Suppressor macrophage treated with lipopolysaccharide for 1 hour (primary cell): Measurements from ENCODE around the gene AGPAT3.

Source experiments
- DNase-seq, 3 donors: peaks; one replicate each; pipeline ENCODE4 v3.0.0-alpha.2; 2020 to 2022

The AGPAT3 gene

GRCh38 chr21:44005071-44005470, 140.0 kb downstream of the AGPAT3 start:
- no peak for DNase-seq

- DNase-seq, result no peak
These were observed 140.6 kb downstream of the AGPAT3 start for GRCh38 chr21:44005593-44005992.

DNA sequence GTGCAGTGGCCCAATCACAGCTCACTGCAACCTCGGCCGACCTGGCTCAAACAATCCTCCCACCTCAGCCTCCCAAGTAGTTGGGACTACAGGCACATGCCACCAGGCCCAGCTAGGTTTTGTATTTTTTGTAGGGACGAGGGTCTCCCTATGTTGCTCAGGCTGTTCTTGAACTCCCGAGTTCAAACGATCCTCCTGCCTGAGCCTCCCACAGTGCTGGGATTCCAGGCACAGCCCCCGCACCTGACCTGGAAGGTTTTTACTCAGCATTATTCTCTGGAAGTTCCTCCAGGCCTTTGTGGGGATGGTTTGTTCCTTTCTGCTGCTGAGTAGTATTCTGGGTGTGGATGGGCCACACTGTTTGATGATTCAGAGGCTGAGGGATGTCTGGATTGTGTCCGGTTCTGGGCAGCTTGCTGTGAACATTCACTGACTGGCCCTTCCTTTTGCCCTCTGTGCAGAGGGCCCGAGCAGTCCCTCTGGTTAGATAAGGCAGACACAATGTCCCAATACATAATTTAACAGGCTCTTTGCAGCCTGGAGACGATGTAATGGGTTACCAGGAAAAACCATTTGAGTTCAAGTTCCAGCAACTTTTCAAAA, 141.1 kb downstream of the AGPAT3 start:
- DNase-seq, result no peak

DNA sequence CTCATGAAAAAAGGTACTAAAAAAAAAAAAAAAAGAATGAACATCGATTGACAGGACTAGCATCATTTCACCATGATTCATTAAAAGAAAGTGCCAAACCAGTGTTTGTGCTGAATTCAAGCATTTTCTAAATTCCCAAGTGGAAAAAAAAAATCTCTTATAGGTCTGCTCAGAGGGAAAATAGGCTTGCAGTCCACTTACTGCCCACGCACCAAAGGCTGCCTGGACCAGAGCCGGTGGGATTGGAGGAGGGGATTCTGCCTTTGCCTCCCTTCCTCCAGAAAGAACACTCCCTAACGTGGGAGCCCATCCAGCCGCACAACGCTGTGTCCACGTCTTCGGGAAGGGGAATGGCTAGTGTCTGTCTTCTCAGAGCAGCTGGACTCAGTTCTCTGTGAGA, 141.6 kb downstream of the AGPAT3 start:
- no peak for DNase-seq

- peak in 2 of 3 donors; percentile 26 to 35 for DNase-seq
These were observed 145.4 kb downstream of the AGPAT3 start for GRCh38 chr21:44010429-44010828.

DNA sequence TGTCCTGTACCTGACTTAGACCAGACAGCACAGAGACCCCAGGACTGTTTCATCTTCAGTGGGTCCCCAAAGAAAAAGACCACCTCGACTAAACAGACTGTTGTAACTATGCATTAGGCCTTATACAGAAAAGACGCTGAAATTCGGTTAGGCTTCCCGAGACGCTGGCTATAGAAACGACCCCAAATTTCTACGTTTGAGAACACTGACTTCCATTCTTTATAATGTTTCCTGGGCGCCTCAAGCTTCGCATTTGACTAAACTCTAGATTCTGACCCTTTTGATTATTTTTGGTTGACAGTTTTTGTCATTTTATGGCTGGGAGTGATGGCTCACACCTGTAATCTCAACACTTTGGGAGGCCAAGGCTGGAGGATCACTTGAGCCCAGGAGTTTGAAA, 146.1 kb downstream of the AGPAT3 start:
- DNase-seq, result no peak

GRCh38 chr21:44011579-44012473, 146.8 kb downstream of the AGPAT3 start, which contains the start of gene TRAPPC10:
Gene TRAPPC10 (plus strand): TSS chr21:44012309. CDS start chr21:44012494, 185 bp downstream.
- DNase-seq, result peak; percentile 92 to 97 (median 96)

DNA sequence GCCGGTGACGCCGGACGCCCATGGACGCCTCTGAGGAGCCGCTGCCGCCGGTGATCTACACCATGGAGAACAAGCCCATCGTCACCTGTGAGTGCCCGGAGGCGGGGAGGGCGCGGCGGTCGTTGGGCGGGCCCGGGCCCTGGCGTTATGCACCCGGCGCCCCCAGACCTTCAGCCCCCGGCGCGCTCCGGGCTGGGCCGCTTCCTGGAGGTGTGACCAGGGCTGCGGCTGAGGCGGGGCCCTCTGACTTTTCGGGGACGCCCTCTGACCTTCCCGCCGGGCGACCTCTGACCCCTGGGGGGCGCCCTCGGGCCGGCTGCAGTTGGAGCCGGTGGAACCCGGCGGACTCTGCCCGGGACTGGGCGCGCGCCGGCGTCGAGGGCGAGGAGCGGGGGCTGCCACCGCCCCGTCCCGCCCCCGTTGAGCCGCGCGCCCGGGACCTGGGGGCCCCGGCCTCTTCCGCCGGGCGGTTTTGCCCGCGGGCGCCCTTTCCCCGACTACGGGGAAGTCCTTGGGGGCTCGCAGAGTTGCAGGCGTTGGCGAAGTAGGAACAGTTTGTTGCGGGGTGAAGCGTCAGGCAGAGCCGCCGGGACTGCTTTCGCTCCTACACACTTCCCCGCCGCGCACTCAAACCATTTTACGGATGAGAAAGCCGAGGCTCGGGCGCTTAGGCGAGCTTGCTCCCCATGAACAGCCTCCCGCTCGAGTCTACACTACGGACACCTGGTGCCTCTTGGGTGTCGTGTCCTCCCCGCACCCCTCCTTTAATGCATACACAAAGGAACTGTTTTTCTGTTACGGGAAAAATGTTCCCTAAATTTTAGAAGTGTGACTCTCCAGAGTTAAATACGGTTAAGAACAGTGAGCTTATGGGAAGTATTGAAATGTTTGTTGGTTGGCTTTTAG, 147.7 kb downstream of the AGPAT3 start:
- peak; percentile 91 to 96 (median 92) for DNase-seq

- peak; percentile 88 to 90 (median 88) for DNase-seq
These were observed 148.5 kb downstream of the AGPAT3 start for GRCh38 chr21:44013380-44014088.

- no peak for DNase-seq
These were observed 152.6 kb downstream of the AGPAT3 start for GRCh38 chr21:44017601-44018000.

DNA sequence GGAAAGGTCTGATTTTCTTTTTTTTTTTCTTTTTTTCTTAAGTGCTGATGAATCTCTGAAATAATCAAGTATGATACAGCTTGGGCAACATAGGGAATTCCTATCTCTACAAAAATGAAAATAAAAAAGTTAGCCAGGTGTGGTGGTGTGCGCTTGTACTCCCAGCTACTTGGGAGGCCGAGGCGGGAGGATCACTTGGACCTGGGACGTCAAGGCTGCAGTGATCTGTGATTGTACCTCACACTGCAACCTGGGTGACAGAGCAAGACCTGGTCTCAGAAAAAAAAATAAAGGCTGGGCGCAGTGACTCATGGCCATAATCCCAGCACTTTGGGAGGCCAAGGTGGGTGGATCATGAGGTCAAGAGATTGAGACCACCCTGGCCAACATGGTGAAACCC, 153.1 kb downstream of the AGPAT3 start:
- DNase-seq, result no peak

GRCh38 chr21:44018813-44019567, 154.0 kb downstream of the AGPAT3 start:
- DNase-seq, result no peak

- no peak for DNase-seq
These were observed 154.5 kb downstream of the AGPAT3 start for GRCh38 chr21:44019568-44019958.

- DNase-seq, result no peak
These were observed 155.5 kb downstream of the AGPAT3 start for GRCh38 chr21:44020551-44020950.

DNA sequence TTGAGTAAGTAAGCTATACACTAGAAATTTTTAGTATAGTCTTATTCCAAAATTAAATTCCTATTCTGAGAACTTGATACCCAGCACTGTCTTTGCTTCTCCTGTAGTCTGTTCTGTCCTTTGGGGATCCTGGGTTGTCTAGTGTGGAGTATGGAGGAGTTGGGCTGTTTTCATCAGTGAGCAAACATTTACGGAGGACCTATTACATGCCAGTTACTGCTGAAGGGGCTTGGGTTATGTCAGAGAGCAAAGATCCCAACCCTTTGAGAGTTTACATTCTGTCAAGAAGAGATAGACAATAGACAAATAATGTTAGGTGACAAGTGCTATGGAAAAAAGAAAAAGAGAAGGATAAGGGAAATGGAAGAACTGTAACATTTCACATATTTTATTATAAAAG, 156.0 kb downstream of the AGPAT3 start:
- DNase-seq, result no peak

GRCh38 chr21:44024257-44024656, 159.2 kb downstream of the AGPAT3 start:
- DNase-seq, result no peak

DNA sequence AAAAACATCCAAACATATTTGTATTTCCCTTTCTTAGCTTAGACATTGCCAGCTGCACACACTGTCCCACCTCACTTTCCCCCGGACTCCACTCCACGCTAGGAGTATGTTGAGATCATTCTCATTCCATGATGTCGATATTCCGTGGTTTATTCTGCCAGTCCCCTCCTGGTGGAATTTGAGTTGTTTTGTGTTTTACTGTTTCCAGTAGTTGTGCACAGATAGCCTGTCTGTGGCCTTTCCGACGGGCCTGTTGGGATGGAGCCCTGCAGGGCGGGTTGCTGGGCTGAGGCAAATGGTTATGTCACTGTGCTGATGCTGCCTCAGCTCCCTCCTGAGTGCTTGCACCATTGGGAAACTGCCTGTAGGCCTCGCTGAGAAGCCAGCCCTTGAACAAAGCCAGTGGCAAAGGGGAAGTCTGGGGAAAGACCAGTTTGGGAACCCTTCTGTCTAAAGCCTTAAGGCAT, 159.9 kb downstream of the AGPAT3 start:
- DNase-seq, result peak; percentile 95 to 98 (median 97)

- no peak for DNase-seq
These were observed 162.7 kb downstream of the AGPAT3 start for GRCh38 chr21:44027607-44028286.

GRCh38 chr21:44028287-44028659, 163.2 kb downstream of the AGPAT3 start:
- no peak for DNase-seq

DNA sequence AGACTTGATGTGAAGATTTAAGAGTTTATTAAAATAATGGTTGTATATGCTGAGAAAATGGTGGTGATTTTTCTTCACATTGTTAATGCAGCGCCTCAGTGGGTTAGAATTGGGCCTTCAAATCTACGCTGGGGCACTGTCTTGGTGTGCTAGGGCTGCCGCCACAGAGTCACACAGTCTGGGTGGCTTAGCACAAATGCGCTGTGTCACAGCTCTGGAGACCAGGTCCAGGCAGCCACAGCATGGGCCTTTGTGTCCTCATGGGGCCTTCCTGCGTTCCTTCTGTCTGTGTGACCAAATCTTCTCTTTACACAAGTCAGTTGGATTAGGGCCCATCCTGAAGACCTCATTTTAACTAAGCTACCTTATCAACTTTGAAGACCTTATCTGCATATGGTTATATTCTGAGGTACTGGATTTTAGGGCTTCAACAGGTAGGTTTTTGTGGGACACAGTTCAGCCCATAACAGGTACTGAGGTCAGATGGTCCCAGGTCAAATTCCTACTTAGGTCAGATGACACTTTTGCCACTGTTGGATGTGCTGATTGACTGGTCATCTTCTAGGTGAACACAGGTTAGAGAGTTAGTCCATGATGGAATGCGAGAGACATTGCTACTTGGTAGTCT, 164.6 kb downstream of the AGPAT3 start:
- no peak for DNase-seq

DNA sequence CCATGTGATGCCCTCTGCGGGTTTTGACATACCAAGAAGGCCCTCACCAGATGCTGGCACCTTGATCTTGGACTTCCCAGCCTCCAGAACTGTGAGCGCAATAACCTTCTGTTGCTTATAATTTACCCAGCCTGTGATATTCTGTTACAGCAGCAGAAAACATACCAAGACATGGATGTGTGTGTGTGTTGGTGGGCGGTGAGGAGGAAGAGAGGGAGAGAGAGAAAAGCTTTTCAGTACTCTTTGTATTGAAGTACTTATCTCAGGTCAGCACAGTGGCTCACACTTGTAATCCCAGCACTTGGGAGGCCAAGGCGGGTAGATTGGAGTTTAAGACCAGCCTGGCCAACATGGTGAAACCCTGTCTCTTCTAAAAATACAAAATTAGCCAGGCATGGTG, 170.2 kb downstream of the AGPAT3 start:
- DNase-seq, result no peak
